ENCODE results near the gene RTN4R.

The RTN4R gene

GRCh38 chr22:20211997-20212753 is 55.9 kb downstream of the RTN4R start:
- H3K4me3 ChIP-seq (replicated peaks; ENCODE audit: low read depth, low read length), result no peak overlapping the region
- no peak for TF ChIP-seq CTCF (IDR thresholded peaks at IDR 0.05; ENCODE audit: low read length, missing control alignments)
- DNase-seq (ENCODE audit: low read depth), result peak; percentile 12

GRCh38 chr22:20211409-20211996 is 56.6 kb downstream of the RTN4R start:
- no peak overlapping the region for H3K4me3 ChIP-seq (replicated peaks; ENCODE audit: low read depth, low read length)
- no peak for DNase-seq (ENCODE audit: low read depth)
- no peak for TF ChIP-seq CTCF (IDR thresholded peaks at IDR 0.05; ENCODE audit: low read length, missing control alignments)

- H3K4me3 ChIP-seq (replicated peaks; ENCODE audit: low read depth, low read length), result no peak overlapping the region
Observed at GRCh38 chr22:20210473-20211059, 57.6 kb downstream of the RTN4R start.

GRCh38 chr22:20209761-20210250 is 58.3 kb downstream of the RTN4R start:
- no peak for TF ChIP-seq CTCF (IDR thresholded peaks at IDR 0.05; ENCODE audit: low read length, missing control alignments)
- DNase-seq (ENCODE audit: low read depth), result no peak

More at GRCh38 chr22:20210473-20211059, 57.6 kb downstream of the RTN4R start:
- DNase-seq (ENCODE audit: low read depth), result no peak
- TF ChIP-seq CTCF (IDR thresholded peaks at IDR 0.05; ENCODE audit: low read length, missing control alignments), result no peak

GRCh38 chr22:20208713-20209310 is 59.3 kb downstream of the RTN4R start:
- DNase-seq (ENCODE audit: low read depth), result no peak
- no peak for TF ChIP-seq CTCF (IDR thresholded peaks at IDR 0.05; ENCODE audit: low read length, missing control alignments)
- H3K4me3 ChIP-seq (replicated peaks; ENCODE audit: low read depth, low read length), result no peak overlapping the region

More at GRCh38 chr22:20209761-20210250, 58.3 kb downstream of the RTN4R start:
- H3K4me3 ChIP-seq (replicated peaks; ENCODE audit: low read depth, low read length), result no peak overlapping the region

- DNase-seq (ENCODE audit: low read depth), result no peak
- no peak for TF ChIP-seq CTCF (IDR thresholded peaks at IDR 0.05; ENCODE audit: low read length, missing control alignments)
- H3K4me3 ChIP-seq (replicated peaks; ENCODE audit: low read depth, low read length), result peak overlapping the region; percentile 70
Observed at GRCh38 chr22:20207277-20208025, 60.7 kb downstream of the RTN4R start.

Data from fibroblast of pulmonary artery (primary cell).